ENCODE data around the gene TACO1.

Gene TACO1

GRCh38 chr17:63573634-63574033, 27.1 kb upstream of the TACO1 start:
- no peak for DNase-seq (ENCODE audit: insufficient read length)

GRCh38 chr17:63578027-63578768, 22.5 kb upstream of the TACO1 start:
- no peak for TF ChIP-seq POLR2A (IDR thresholded peaks at IDR 0.05; ENCODE audit: low read depth, low read length)
- no peak for TF ChIP-seq POLR2AphosphoS5 (IDR thresholded peaks at IDR 0.05; ENCODE audit: low read depth, low read length)
- no peak for TF ChIP-seq TAF1 (IDR thresholded peaks at IDR 0.05; ENCODE audit: borderline replicate concordance, low read depth, low read length)
- FAIRE-seq (no peak), DNase-seq (ENCODE audit: insufficient read length) (no peak)

More at GRCh38 chr17:63573634-63574033, 27.1 kb upstream of the TACO1 start:
- FAIRE-seq = no peak
- no peak for TF ChIP-seq POLR2AphosphoS5 (IDR thresholded peaks at IDR 0.05; ENCODE audit: low read depth, low read length)
- TF ChIP-seq POLR2A (IDR thresholded peaks at IDR 0.05; ENCODE audit: low read depth, low read length) = no peak
- TF ChIP-seq TAF1 (IDR thresholded peaks at IDR 0.05; ENCODE audit: borderline replicate concordance, low read depth, low read length) = no peak

DNA sequence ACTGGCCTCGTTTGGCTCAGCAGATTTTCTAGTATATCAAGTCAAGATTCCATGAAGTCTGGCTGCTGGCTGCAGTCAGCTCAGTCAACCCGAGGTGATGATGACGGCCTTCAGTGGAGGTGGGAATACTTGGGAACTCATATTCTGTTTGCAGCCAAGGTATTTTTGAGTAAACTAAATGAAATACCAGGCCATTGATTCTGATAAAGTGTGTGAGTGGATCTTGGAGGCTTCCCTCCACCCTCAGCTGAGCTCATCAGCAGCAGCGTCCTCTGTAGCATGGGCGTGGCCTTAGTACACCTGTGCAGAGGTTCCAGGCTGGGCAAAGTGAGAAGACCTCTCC, 22.0 kb upstream of the TACO1 start:
- no peak for FAIRE-seq
- no peak for TF ChIP-seq POLR2A (IDR thresholded peaks at IDR 0.05; ENCODE audit: low read depth, low read length)
- no peak for TF ChIP-seq POLR2AphosphoS5 (IDR thresholded peaks at IDR 0.05; ENCODE audit: low read depth, low read length)
- TF ChIP-seq TAF1 (IDR thresholded peaks at IDR 0.05; ENCODE audit: borderline replicate concordance, low read depth, low read length) = no peak
- no peak for DNase-seq (ENCODE audit: insufficient read length)

GRCh38 chr17:63579633-63580032, 21.1 kb upstream of the TACO1 start:
- FAIRE-seq (no peak), DNase-seq (ENCODE audit: insufficient read length) (no peak)
- no peak for TF ChIP-seq POLR2A (IDR thresholded peaks at IDR 0.05; ENCODE audit: low read depth, low read length)
- no peak for TF ChIP-seq POLR2AphosphoS5 (IDR thresholded peaks at IDR 0.05; ENCODE audit: low read depth, low read length)
- TF ChIP-seq TAF1 (IDR thresholded peaks at IDR 0.05; ENCODE audit: borderline replicate concordance, low read depth, low read length) = no peak

- TF ChIP-seq TAF1 (IDR thresholded peaks at IDR 0.05; ENCODE audit: borderline replicate concordance, low read depth, low read length) (no peak), POLR2AphosphoS5 (IDR thresholded peaks at IDR 0.05; ENCODE audit: low read depth, low read length) (no peak), POLR2A (IDR thresholded peaks at IDR 0.05; ENCODE audit: low read depth, low read length) (no peak)
- DNase-seq (ENCODE audit: insufficient read length) (no peak), FAIRE-seq (no peak)
Observed at GRCh38 chr17:63587770-63588169, 12.9 kb upstream of the TACO1 start.

GRCh38 chr17:63588797-63589196, 11.9 kb upstream of the TACO1 start:
- no peak for TF ChIP-seq TAF1 (IDR thresholded peaks at IDR 0.05; ENCODE audit: borderline replicate concordance, low read depth, low read length)
- no peak for TF ChIP-seq POLR2A (IDR thresholded peaks at IDR 0.05; ENCODE audit: low read depth, low read length)
- no peak for TF ChIP-seq POLR2AphosphoS5 (IDR thresholded peaks at IDR 0.05; ENCODE audit: low read depth, low read length)
- no peak for FAIRE-seq
- no peak for DNase-seq (ENCODE audit: insufficient read length)

DNA sequence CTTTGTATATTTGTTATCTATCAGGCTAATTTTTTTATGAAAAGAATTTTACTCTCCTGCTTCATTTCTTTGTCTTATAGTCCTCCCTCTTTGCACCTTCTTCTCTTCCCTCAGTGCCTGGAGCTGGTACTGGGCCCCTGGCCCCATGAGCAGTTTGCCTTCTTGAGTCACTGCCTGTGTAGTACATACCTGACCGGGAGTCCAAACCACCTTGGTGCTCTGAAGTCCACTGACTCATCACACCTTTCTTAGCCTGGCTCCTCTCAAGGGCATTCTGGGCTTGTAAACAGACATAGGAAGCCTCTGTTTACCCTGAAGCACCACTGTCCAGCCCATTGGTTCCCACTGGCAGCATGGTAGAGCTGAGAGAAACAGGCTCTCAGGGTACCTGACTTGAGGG, 11.0 kb upstream of the TACO1 start:
- TF ChIP-seq POLR2A (IDR thresholded peaks at IDR 0.05; ENCODE audit: low read depth, low read length) = no peak
- TF ChIP-seq POLR2AphosphoS5 (IDR thresholded peaks at IDR 0.05; ENCODE audit: low read depth, low read length) = no peak
- no peak for TF ChIP-seq TAF1 (IDR thresholded peaks at IDR 0.05; ENCODE audit: borderline replicate concordance, low read depth, low read length)
- FAIRE-seq (no peak), DNase-seq (ENCODE audit: insufficient read length) (no peak)

DNA sequence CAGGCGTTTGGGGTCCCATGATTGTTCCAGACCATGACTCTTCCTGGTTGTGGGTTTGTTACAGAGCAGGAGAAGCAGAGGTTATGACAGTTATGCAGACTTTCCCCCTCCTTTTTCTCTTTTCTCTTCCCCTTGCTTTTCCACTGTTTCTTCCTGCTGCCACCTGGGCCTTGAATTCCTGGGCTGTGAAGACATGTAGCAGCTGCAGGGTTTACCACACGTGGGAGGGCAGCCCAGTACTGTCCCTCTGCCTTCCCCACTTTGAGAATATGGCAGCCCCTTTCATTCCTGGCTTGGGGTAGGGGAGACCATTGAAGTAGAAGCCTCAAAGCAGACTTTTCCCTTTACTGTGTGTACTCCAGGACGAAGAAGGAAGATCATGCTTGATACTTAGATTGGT, 7.9 kb upstream of the TACO1 start:
- no peak for FAIRE-seq
- TF ChIP-seq TAF1 (IDR thresholded peaks at IDR 0.05; ENCODE audit: borderline replicate concordance, low read depth, low read length) (no peak), POLR2A (IDR thresholded peaks at IDR 0.05; ENCODE audit: low read depth, low read length) (no peak), POLR2AphosphoS5 (IDR thresholded peaks at IDR 0.05; ENCODE audit: low read depth, low read length) (no peak)
- no peak for DNase-seq (ENCODE audit: insufficient read length)

- FAIRE-seq (no peak), DNase-seq (ENCODE audit: insufficient read length) (no peak)
- TF ChIP-seq POLR2A (IDR thresholded peaks at IDR 0.05; ENCODE audit: low read depth, low read length) (no peak), POLR2AphosphoS5 (IDR thresholded peaks at IDR 0.05; ENCODE audit: low read depth, low read length) (no peak), TAF1 (IDR thresholded peaks at IDR 0.05; ENCODE audit: borderline replicate concordance, low read depth, low read length) (no peak)
Observed at GRCh38 chr17:63595132-63595531, 5.6 kb upstream of the TACO1 start.

GRCh38 chr17:63596856-63597586, 3.7 kb upstream of the TACO1 start:
- FAIRE-seq = no peak
- no peak for DNase-seq (ENCODE audit: insufficient read length)
- TF ChIP-seq POLR2A (IDR thresholded peaks at IDR 0.05; ENCODE audit: low read depth, low read length) (no peak), POLR2AphosphoS5 (IDR thresholded peaks at IDR 0.05; ENCODE audit: low read depth, low read length) (no peak), TAF1 (IDR thresholded peaks at IDR 0.05; ENCODE audit: borderline replicate concordance, low read depth, low read length) (no peak)

- no peak for TF ChIP-seq TAF1 (IDR thresholded peaks at IDR 0.05; ENCODE audit: borderline replicate concordance, low read depth, low read length)
- no peak for TF ChIP-seq POLR2AphosphoS5 (IDR thresholded peaks at IDR 0.05; ENCODE audit: low read depth, low read length)
- no peak for TF ChIP-seq POLR2A (IDR thresholded peaks at IDR 0.05; ENCODE audit: low read depth, low read length)
- DNase-seq (ENCODE audit: insufficient read length) (no peak), FAIRE-seq (no peak)
Observed at GRCh38 chr17:63598281-63598680, 2.4 kb upstream of the TACO1 start.

Measured in GM12892 (cell line).